Stimulated activated CD8-positive, alpha-beta memory T cell treated with anti-CD3 and anti-CD28 coated beads, Interleukin-4, amount 100 ng/mL, for 48 hours (primary cell): Measurements from ENCODE around the gene AP1G2.

Source experiments
- DNase-seq: peaks from one replicate; pipeline ENCODE4 v3.0.0-alpha.2; 2020

Gene AP1G2

DNA sequence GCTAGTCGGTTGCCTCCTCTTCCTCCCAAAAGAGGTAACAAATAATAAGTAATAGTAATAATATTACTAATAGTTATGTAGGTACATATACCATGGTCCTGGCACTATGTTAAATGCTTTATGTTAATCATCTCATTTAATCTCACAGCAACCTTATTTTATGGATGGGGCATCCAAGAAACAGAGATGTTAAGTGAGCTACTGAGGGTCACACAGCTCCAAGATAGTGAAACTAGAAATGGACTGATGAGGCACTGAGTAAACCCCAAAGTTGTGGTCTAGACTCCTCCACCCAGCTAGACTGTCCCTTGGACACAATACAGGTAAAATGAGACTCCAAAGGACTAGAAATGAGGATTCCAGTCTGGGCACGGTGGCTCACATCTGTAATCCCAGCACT lies 31.1 kb downstream of the AP1G2 start:
- no peak for DNase-seq

DNA sequence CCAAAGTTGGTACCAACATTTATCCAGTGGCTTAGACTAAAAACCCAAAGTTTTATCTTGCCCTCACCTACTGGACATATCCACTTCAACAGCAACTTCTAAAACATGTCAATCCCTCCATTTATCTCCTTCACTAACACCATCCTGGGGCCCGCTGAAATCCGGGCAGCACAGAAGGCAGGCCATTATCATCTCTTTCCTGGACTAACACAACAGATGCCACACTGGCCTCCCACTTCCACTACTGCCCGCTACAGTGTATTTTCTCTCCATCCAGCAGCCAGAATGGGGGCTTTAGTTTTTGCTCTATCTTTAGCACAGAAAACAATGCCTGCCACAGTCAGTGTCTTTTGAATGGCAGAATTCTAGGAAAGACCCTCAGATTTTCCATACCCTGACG lies 31.6 kb downstream of the AP1G2 start:
- no peak for DNase-seq

DNA sequence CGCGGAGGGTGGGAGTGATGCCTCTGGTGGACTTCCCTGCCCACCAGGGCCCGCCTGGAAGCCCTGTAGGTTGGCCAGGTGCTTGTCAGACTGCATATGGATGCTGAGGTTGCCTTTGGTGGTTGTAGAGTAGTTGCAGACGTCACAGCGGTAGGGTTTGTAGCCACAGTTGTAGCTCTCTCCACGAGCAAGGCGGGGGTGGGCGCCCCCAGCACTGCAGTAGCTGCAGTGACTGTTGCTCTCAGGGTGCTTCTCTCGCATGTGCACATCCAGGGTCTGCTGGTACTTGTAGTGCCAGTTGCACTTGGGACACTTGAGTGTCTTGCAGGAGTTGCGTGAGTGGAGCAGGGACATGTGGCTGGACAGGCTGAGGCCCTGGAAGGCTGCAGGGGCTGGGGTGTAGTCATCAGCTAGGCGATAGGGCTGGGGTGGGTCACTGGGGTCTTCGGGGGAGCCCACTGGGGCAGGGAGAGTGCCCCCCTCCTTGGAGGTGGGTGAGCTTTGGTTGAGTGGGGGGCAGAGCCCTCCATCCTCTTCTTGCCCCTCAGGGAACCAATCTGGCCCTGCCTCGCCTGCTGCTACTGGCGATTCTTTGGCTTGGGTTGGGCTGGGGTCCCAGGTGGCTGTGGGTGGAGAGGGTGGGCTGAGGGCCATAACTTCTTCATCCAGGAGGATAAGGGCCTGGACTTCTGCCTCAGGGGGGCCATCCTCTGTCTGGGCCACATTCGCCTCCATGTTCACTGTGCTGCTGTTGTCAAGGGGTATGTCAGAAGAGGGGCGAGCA lies 33.7 kb downstream of the AP1G2 start:
- no peak for DNase-seq

DNA sequence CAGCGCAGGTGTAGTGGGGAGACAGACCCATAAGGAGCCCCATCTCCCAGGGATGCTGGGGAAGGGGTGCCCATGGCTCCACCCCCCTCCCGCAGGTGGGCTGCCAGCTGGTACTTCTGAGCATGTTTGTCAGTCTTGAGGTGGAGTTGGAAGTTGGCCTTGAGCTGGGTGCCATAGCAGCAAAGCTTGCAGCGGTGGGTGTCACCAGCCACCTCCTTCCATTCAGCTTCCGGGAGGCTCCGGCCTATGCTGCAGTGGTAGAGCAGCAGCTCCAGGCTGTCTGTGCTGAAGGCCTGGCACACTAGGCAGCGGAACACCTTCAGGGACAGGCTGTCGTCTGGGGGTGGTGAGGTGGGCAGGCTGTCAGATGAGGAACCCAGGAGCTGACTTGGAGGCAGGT lies 34.9 kb downstream of the AP1G2 start:
- DNase-seq: no peak

DNA sequence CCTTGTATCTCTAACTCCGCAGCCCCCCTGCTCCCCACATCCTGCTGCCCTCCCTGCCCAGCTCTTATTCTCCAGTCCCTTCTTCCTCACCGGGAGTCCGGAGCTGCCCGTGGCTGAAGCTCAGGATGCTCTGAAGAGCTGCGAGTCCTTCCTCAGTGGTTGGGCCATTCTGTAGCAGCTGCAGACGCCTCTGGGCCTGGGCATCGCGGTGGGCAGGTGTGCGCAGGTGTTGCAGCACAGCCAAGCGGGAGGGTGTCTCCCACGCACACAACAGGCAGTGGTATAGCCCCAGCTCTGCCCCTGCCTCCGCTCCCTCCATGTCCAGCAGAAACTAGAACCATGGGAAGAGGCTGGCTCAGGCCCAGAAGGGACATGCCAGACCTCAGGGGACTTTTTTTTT lies 36.2 kb downstream of the AP1G2 start:
- DNase-seq: no peak

DNA sequence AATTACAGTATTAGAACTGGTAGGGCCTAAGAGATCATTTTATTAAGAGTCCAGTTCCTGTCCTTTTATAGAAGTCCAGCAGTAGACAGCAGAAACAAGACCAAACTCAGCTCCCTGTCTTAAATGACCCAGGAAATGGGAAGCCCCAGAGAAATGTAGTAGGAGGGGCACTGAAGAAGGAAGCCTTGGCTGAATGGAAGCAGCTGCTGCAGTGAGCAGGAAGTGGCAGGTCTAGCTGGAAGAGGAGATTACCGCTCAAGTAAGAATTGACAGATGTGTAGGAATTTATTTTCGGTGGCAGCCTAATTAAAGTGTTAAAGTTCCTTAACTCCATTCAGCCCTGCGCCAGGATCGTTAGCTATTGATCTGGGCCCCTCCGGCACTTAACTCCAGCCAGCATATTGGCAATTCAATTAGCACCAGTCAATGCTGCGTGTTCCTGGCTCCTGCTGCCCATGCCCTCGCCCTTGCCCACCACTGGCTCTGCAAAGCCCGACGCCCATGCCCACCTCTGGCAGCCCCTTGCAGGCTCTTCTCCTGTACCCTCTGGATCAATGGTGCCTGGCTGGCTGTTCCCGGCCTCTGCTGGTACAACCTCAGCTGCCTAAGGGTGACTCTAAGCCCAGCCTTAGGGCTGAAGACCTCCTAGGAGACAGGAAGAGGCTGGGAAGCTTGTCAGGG lies 37.1 kb downstream of the AP1G2 start:
- no peak for DNase-seq

DNA sequence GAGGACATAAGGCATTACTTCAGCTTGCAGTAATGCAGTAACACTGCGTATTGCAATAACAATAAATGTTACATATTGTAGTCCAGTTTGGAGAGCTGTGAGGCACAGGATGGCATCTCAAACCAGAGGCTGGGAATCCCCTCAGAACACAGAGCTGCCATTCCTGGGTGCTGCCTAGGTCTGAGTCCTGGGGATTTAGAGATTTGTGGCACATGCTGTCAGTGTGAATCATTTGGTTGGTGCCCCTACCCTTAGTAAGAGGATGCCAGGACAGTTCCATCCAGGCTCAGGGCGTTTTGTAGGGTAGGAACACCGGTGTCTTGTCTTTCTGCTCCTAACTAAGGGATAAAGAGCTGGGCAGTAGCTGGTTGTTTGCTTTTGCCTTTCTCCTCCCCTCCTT lies 38.6 kb downstream of the AP1G2 start:
- DNase-seq: no peak

DNA sequence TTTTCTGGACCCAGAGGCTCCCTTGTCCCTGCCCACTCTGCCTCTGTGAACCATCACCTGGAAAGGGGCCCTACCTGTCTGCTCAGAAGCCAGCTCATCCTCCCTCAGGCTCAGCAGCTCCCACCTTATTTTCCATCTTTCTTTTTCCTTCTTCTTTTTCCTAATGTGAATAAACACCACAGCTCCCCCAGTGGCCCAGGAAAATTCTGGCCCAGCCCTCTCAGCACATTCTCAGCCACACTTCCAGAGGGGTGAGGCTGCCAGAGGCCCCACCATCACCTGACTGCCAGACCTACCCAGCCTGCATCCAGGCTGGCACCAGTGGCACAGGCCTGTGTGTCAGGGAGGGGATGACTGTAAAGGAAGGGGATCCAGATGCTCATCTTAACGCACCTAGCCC lies 39.0 kb downstream of the AP1G2 start:
- no peak for DNase-seq

DNA sequence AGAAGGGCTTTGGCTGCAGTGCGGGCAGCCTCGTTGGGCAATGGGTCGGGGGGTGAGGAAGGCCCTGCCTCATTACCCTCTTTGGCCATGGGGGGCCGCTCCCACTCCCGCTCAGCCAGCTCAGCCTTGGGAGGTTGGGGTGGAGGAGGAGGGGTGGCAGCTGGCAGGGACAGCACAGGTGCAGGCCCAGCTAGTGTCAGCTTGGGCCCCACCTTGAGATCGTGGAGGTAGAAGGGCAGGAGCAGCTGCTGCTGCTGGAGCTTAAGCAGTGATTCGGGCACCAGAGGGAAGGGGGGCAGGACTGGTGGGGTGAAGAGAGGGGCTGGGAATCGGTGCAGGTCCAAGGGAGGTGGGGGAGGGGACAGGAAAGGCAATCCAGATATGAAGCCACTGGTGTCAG lies 42.0 kb downstream of the AP1G2 start:
- DNase-seq: no peak

DNA sequence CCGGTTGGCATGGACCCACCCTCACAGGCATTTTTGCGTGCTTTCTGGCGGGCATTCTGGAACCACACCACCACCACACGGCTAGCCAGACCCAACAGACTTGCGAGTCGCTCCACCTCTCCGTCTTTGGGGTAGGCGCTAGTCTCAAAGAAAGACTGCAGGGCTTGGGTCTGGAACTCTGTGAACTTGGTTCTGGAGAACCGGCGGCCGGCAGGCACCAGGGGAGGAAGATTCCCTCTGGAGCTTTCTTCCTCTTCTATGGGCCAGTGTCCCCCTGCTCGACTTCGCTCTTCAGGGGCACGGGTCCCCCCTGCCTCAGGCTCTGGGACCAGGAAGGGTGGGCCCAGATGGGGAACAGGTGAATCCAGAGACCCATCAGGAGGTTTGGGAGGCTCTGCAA lies 42.6 kb downstream of the AP1G2 start:
- DNase-seq: no peak

DNA sequence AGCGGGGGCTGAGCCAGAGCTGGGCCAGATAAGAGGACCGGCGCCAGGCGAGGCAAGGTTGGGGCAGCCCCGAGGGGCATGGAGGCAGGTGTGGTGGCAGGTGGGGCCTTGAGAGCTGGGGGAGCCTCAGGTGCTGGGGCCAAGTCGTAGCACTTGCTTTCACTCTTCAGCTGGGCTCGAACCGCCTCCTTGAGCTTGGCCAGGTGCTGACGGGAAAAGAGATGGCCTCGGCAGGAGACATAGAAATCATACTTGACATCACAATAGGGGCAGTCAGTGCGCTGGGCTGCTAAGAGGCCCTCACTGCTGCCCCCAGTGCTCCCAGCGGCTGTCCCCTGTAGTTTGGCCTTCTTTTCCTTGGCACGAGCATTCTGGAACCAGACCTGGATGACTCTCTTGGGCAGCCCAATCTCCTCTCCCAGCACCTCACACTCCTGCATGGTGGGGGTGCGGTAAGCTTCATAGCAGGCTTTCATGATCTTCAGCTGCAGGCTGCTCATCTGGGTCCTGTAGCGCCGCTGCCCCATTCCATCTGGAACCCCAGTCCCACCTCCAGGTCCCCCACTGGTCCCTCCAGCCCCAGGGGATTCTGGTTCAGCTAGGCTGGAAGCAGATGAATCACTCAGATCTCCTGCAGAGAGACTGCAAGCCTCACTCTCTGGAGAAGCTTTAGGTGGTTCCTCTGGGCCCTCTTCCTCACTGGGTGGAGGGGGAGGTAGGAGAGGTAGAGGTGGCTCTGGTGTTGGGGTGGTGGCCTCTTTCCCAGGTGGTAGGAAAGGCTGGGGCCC lies 44.2 kb downstream of the AP1G2 start:
- DNase-seq: no peak

DNA sequence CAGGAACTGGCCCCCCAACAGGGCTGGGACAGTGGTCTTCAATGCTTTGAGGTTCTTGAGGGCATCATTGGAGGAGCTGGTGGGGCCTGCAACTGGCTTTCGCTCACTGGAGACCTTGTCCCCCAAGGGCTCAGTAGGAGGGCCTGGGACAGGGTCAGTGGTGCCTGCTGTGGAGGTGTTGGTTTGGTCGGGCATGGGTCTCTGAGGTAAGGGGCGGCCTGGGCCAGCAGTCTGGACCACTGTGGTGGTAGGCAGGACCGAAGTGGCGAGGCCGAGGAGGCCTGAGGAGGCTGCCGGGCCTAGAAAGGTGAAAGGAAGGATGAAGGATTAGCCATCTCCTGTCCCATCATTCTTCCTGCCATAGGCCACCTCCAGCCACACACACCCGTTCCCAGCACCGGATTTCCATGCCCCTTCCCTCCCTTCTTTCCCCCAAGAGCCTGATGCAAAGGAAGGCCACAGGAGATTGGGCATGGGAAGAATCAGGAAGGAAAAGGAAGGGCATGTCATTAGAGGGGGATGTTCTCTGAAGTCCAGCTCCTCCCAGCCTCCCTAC lies 44.9 kb downstream of the AP1G2 start:
- DNase-seq: no peak

DNA sequence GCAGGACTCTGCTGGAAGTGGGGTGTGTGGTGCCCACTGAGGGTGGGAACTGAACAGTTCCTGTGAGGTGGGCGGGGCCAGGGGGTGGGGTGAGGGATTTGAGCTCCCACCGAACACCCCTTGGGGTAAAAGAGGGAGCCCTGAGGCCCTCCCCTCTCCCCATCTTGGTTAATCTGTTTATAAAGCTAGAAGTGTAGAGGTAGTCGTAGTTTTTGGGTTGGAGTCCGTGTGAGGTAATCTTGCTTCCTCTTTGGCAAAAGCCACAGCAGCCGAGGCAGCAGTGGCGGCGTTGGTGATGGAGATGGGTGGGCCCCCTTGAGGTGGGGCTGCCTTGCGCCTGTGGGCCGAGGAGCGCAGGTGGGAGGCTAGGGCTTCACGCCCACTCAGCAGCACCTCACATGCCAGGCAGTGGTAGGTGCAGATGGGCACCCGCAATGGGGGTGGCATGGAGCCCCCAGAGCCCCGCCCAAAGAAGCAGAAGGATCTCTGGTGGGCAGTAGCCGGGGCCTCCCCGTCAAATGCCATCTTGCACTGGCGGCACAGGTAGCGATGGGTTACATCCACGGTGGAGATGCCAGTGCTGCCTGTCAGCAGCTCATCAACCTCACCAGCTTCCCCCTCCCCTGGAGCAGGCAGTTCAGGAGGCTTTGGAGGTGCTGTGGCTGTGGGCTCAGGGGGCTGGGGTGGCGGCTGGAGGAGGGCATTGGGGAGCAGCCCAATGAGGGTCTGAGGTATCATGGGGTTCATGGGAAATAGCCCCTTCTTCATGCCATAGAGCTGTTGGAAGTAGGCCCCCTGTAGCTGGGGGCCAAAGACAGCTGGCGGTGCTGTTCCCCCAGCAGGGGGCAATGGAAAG lies 45.6 kb downstream of the AP1G2 start:
- no peak for DNase-seq

DNA sequence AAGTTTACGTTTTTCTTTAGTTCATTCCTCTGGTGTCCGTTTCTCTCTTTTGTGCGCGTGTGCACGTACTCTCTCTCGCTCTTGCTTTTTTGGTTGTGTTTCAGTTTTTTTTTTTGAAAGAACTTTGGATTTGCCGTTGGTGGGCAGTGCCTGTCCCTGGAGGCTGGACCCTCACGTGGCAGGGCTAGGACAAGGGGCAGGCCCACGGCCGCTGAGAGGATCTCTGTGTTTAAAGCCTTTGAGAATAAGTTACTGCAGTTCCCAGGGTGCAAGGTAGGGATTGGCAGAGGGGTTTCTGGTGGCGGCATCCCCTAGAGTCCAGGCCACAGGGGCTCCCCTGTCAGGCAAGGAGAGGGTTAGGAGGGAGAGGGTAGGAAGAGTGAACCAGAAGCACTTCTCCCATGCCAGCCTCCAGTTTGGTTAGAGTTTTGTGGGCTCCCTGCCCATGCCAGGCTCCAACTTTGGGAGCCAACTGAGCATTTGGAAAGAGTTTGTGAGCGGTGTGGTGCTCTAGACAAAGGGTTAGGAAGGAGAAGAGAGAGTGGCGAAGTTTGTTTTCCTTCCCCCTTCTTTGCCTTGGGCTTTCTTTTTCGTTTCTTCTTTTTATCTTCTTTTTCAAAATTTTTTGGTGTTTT lies 46.6 kb downstream of the AP1G2 start:
- DNase-seq: no peak

DNA sequence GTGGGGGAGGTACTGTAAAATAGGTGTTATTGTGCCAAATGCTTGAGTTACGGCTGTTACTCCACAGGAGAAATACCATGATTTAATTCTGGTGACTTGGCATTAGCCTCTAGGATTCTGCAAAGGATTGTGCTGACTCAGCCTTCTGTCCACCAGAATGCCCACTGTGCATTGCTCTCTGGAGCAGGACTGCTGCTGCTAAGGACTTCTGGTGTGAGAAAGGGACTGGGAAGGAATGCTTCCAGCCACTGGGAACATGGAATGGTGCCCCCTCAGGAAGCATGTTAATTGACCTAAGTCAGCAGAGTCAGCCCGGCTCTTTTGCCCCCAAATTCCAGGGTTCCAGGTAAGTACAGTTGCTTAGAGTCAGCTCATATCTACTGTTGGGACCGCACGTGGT lies 48.9 kb downstream of the AP1G2 start:
- no peak for DNase-seq

DNA sequence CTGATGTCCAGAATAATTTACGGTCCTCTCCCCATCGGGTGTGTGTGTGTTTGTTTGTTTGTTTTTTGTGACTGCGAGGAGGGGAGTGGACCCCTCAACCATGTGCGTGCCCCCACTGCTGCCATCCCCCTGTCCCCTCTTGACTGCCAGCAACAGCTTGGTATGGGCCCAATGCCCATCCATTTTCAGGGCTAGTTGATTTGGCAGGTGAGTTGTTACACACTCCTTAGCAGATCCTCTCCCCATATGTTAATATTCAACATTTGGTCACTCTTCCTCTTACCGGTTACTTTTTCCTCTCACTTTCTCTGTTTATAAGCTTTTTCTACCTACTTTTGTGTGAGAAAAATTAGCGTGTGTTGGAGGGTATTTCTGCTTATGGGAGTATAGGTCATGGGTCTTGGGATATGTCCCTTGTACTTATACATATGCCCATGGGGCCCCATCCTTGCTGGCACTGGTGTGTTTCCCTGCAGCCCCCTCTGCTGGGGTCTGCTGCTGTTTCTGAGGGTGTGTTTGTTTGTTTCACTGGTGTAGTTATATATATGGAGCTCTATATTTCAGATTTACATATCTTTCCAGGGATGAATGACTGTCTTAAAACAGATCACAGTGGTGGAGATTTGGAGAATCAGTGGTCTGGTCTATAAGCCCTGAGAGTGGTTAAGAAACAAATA lies 49.8 kb downstream of the AP1G2 start:
- DNase-seq: no peak

DNA sequence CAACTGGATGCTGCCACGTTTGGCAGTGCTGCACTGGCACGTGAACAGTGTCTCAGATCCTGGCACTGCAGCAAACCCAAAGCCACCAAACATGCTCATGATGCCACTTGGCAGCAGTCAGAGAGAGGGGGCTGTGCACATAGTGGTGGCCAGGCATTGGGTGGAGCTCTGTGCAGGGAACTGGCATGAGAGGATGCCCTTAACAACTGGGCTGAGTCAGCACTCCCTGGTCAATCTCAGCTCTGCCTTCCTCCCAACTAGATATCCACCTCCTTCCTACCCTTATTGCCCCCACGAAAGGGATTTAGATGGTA lies 53.0 kb downstream of the AP1G2 start:
- DNase-seq: no peak

DNA sequence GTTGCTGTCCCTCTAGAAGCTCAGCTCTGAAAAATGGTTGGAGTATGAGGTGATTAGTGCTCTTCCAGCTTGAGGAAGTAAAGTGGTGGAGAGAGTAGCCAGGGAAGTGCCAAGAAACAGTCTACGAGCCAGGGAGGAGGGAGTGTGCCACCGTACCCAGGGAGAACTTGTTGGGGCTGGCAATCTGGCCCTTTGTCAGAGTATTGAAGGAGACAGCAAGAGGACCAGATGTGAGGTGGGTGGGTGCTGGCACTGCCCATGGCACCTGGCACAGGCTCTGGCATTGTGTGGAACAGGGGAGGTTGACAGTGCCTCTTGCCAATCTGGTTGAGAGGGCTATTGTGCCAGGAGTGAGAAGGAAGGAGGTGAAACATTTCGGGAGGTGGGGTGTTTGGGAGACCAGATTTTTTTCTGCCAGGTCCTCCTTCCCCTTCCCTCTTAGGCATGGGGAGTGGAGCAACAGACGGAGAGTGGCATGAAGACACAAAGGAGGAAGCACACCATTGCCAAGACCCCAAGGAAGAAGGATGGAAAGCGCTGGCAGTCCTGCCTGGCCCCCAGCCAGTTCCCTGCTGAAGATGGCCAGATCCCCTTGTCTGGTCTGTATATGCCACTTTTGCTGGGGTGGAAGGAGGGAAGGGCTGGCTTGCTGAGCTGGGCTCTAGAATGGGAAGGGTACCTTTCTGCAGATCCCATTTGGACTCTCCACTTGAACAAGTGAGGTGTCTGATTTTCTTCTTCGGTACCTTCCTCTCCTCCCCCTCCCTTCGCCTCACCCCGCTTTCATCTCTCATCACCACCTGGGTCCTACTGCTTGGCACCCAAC lies 53.6 kb downstream of the AP1G2 start:
- no peak for DNase-seq

DNA sequence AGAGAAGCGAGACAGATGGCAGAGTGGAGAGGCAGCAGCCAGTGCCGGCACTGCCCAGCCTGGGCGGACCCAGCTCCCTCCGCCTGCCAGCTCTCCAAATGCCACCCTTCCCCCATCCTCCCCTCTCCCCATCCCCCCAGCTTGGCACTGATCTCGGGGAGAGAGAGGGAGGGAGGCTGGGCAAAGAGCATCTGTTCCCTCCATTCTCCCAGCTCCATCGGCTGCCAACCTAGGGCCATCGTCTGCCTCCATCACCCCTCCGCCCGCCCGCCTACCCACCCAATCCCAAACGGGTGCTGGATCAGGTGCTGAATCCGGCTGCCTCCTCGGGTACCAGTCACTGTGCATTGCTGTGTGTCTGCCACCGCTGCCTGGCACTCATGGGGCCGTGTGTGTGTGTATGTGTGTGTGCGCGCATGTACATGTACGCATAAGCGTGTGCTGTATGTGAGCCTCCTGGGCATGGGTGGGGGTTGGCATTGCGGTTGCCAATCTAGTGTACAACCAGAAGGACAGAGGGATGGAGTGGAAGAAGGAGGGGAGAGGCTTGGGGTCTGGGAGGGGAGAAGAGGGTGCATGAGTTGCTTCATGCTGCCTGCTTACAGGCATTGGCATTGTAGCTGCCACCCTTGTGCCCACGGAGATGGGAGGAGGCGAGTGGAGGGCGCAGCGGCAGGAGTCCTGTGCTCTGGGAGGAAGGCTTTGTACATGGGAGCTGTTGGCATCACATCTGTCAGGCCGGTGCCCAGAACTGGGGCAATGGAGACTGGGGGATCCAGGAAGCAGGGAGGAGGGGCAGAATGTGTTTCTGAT lies 54.4 kb downstream of the AP1G2 start:
- no peak for DNase-seq

DNA sequence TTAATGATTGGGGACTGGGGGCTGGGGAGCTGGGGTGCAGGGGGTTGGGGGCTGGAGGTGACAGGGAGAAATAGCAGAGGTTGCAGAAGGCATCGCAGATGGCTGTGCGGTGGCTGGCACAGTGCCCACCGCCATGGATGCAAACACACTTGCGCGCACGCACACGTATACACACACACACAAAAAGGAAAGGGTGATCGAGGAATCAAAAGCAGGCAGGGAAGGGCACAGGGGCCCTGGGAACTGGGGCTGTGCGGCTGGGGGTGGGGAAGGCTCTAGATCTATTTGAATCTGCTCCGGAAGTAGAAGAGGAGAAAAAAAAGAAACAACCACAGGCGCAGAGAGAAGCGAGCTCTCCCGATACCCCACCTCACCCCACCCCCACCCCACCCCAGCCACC lies 55.4 kb downstream of the AP1G2 start:
- no peak for DNase-seq
